ENCODE data around the gene DPF3.
"Not testable (repeated sequence)": the region's sequence is repeated elsewhere in the genome, so short reads cannot be mapped to it uniquely, and the experiment has no call there.

The DPF3 gene

GRCh38 chr14:72878746-72879145, 15.2 kb downstream of the DPF3 start:
- no peak for DNase-seq

- DNase-seq = no peak
Observed at GRCh38 chr14:72876710-72877063, 17.2 kb downstream of the DPF3 start.

- DNase-seq = no peak
Observed at GRCh38 chr14:72876005-72876709, 17.7 kb downstream of the DPF3 start.

- not testable (repeated sequence) for DNase-seq
Observed at GRCh38 chr14:72870878-72871277, 23.0 kb downstream of the DPF3 start.

GRCh38 chr14:72869407-72870329, 24.2 kb downstream of the DPF3 start:
- DNase-seq = no peak

- DNase-seq = no peak
Observed at GRCh38 chr14:72868500-72868899, 25.4 kb downstream of the DPF3 start.

- DNase-seq = no peak
Observed at GRCh38 chr14:72864712-72865365, 29.1 kb downstream of the DPF3 start.

GRCh38 chr14:72863216-72864006, 30.5 kb downstream of the DPF3 start:
- DNase-seq = no peak

GRCh38 chr14:72856530-72857266, 37.2 kb downstream of the DPF3 start:
- DNase-seq = no peak

GRCh38 chr14:72855913-72856312, 38.0 kb downstream of the DPF3 start:
- DNase-seq = no peak

- no peak for DNase-seq
Observed at GRCh38 chr14:72852194-72852593, 41.7 kb downstream of the DPF3 start.

- DNase-seq = no peak
Observed at GRCh38 chr14:72851635-72852034, 42.3 kb downstream of the DPF3 start.

GRCh38 chr14:72850360-72850759, 43.5 kb downstream of the DPF3 start:
- DNase-seq = no peak

GRCh38 chr14:72849222-72849621, 44.7 kb downstream of the DPF3 start:
- DNase-seq = no peak

- no peak for DNase-seq
Observed at GRCh38 chr14:72847721-72848120, 46.2 kb downstream of the DPF3 start.

- DNase-seq = no peak
Observed at GRCh38 chr14:72845683-72846082, 48.2 kb downstream of the DPF3 start.

GRCh38 chr14:72845196-72845595, 48.7 kb downstream of the DPF3 start:
- no peak for DNase-seq

GRCh38 chr14:72844524-72844923, 49.4 kb downstream of the DPF3 start:
- DNase-seq = no peak

GRCh38 chr14:72839753-72840607, 53.9 kb downstream of the DPF3 start:
- DNase-seq = no peak

GRCh38 chr14:72839351-72839750, 54.5 kb downstream of the DPF3 start:
- no peak for DNase-seq

- no peak for DNase-seq
Observed at GRCh38 chr14:72836085-72836484, 57.8 kb downstream of the DPF3 start.
